Fibroblast of villous mesenchyme (primary cell): ENCODE results near the gene FNIP2. TPM values are rescaled to one million over a fixed set of nuclear protein-coding genes. Genes with fewer than 3 reads are reported as not detected.

Experiments
- DNase-seq: peaks from one replicate; pipeline ENCODE4 v3.0.0-alpha.2; 2010; ENCODE audit warnings: low read depth
- H3K4me3 ChIP-seq: 2 replicates; pipeline ENCODE4 v1.5.1; 2011; ENCODE audit warnings: low read depth, mild to moderate bottlenecking, low read length
- CTCF ChIP-seq: IDR thresholded peaks from 2 replicates; pipeline ENCODE4 v1.5.1; 2012; ENCODE audit warnings: low read depth, mild to moderate bottlenecking, low read length; ENCODE audit not compliant: insufficient read depth
- total RNA-seq: library from RNA; depleted of rRNA; stranded (reverse); fragments of >200 nt; gene quantifications from 2 replicates; pipeline ENCODE4 v1.2.3, GENCODE V29; 2012

The FNIP2 gene
- total RNA-seq, 1 donor: 24.6 TPM

DNA sequence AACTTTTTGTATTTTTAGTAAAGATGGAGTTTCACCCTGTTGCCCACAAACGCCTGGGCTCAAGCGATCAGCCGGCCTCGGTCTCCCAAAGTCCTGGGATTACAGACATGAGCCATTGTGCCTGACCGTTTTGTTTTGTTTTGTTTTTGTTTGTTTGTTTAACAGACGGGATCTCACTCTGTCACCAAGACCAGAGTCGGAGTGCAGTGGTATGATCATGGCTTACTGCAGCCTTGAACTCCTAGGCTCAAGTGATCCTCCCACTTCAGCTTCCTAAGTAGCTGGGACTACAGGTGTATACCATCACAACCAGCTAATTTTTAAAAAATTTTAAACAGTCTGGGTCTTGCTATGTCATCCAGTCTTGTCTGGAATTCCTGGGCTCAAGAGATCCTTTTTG, 53.5 kb downstream of the FNIP2 start:
- DNase-seq: no peak
- no peak for TF ChIP-seq CTCF
- no peak overlapping the region for H3K4me3 ChIP-seq

DNA sequence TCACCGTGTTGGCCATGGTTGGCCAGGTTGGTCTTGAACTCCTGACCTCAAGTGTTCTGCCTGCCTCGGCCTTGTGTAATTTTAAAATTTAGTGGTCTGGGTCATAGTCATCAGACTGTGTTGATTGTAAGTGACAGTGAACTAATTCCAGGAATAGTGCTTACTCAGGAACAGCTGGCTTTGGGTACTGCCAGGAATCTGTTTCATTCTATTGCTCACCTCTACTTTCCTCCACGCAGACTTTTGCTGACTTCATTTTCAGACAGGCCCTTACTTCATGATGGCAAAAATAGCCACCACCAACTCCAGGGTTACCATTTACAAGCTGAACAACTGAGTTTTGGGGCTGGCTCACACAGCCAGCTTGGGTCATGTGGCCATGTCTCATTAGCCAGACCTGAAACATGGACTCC, 54.6 kb downstream of the FNIP2 start:
- TF ChIP-seq CTCF: no peak
- no peak overlapping the region for H3K4me3 ChIP-seq
- peak; percentile 26 for DNase-seq

DNA sequence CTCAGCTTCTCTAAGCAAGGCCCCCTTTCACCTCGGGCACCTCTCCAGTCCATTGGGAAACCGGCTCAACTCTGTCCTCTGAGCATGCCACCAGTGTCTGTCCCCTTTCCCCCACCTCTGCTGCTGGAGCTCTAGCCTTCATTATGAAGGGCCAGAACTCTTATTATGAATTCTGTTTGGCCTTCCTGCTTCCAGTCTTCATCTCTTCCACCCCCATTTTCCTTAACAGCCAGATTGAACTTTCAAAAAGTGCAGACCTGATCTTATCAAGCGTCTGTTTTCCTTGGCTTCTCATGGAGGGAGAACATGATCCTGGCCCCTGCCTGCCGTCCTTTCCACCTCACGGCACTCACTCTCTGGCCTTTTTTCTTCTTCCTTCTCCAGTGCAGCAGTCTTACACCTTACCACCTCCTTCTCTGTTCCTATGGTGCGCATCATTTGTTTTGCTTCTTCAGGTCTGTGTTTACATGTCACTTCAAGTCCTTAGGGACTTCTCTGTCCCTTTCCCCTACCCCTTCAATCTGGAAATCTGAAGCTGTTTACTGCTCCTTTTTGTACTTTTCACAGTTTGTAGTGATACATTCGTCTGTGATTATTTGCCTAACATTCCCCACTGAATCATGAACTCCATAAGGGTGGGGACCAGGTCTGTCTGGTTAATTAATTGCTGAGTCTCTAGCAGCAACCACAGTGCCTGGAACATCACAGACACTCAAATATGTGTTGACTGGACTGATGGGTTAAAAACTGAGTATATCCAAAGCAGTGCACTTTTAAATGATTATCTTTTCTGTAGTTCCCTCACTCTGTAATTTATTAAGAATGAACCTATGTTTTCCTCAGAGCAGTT, 55.8 kb downstream of the FNIP2 start:
- TF ChIP-seq CTCF: no peak
- DNase-seq: peak; percentile 42

DNA sequence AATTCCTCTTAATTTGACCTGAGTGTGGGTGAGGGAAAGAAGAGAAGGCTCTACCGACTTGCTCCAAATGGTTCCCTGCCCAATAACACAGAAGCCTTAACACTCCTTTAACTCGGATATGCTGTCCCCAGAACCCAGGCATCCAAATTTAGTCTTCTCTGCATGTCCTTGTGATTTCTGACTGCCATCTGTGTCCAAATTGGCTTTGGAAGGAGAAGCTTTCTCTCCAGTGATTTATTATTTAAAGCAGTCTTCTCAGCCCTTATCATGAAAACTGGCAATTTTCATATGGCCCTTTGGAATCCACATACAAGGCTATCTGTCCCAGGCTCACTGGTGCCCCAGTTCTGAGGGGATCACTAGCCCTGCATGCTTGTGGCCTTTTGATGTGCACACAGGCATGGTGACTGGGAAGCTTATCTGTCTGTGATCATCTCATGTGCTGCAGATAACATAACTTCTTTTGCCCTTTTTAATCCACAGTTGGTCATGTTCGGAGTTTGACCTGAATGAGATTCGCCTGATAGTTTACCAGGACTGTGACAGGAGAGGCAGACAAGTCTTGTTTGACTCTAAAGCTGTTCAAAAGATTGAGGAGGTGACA, 56.7 kb downstream of the FNIP2 start:
- H3K4me3 ChIP-seq: no peak overlapping the region
- DNase-seq: no peak
- TF ChIP-seq CTCF: no peak

More for the DNA sequence above, 55.8 kb downstream of the FNIP2 start:
- no peak overlapping the region for H3K4me3 ChIP-seq

DNA sequence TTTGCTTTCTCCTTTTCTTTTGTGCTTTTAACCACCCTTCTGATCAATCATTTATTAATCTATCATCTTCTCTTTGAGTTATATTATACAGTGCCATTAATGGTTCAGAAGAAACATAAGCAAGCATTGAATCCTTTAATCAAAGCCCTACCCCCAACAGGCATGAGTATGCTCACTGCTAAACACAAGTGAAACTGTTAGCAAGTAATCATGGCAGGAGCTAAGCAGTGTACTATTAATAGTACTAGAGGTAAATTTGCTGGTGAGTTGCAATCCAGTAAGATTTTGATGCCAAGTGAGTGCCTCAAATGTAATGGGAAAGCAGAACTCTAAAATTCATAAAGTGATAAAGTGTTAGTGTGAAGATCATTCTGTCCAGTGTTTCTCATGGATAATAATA, 57.2 kb downstream of the FNIP2 start:
- no peak for DNase-seq
- TF ChIP-seq CTCF: no peak
- H3K4me3 ChIP-seq: no peak overlapping the region

GRCh38 chr4:158826882-158827281, 58.1 kb downstream of the FNIP2 start:
- no peak for TF ChIP-seq CTCF
- DNase-seq: no peak
- no peak overlapping the region for H3K4me3 ChIP-seq
